Caco-2 (cell line): ENCODE data around the gene SCG5. TPM values are rescaled to one million over a fixed set of nuclear protein-coding genes. Genes with fewer than 3 reads are reported as not detected.

Experiments
- BruUV-seq: library from RNA; stranded (reverse); fragments of 400-500 nt; replicated peaks from 2 replicates; lab custom pipeline; 2021; lab: Mats Ljungman, UMichigan
- CTCF ChIA-PET: fragments of 300-600 bp; sonication (Branson Sonifier 250); formaldehyde crosslinking; loops from one replicate; lab custom pipeline; 2022; ENCODE audit warnings: antibody characterized with exemption; lab: Charles Lee
- POLR2A ChIA-PET: fragments of 300-600 bp; sonication (Branson Sonifier 250); formaldehyde crosslinking; loops from one replicate; lab custom pipeline; 2022; ENCODE audit warnings: antibody characterized with exemption; lab: Charles Lee
- DNase-seq, 2 experiments: peaks; one replicate each; pipeline versions ENCODE4 v3.0.0 to v3.0.0-alpha.2; 2020 to 2022
- H3K27me3 ChIP-seq: replicated peaks from 2 replicates; pipeline ENCODE4 v1.6.0; 2011; ENCODE audit warnings: low read length; ENCODE audit not compliant: control insufficient read depth, insufficient read depth
- H3K36me3 ChIP-seq: 2 replicates; pipeline ENCODE4 v1.5.1; 2011; ENCODE audit warnings: low read length; ENCODE audit not compliant: control insufficient read depth, insufficient read depth
- H3K4me1 ChIP-seq: fragments of 250-450 bp; sonication (Bioruptor Pico); 2 replicates; pipeline ENCODE4 v1.5.1; 2020; ENCODE audit warnings: mild to moderate bottlenecking
- H3K4me3 ChIP-seq: 2 replicates; pipeline ENCODE4 v1.5.1; 2011; ENCODE audit warnings: low read depth, mild to moderate bottlenecking, control low read depth, low read length
- H3K9me3 ChIP-seq: fragments of 250-450 bp; sonication (Bioruptor Pico); 2 replicates; pipeline ENCODE4 v1.5.1; 2020; ENCODE audit warnings: mild to moderate bottlenecking, moderate library complexity
- H3K27ac Mint-ChIP-seq: one replicate; pipeline ENCODE4 v1.8.0; 2022; ENCODE audit warnings: mixed read lengths; ENCODE audit not compliant: unreplicated experiment
- H3K27me3 Mint-ChIP-seq: one replicate; pipeline ENCODE4 v1.8.0; 2022; ENCODE audit warnings: mixed read lengths; ENCODE audit not compliant: insufficient read depth, unreplicated experiment
- H3K36me3 Mint-ChIP-seq: one replicate; pipeline ENCODE4 v1.8.0; 2022; ENCODE audit warnings: mild to moderate bottlenecking, mixed read lengths; ENCODE audit not compliant: insufficient read depth, unreplicated experiment
- H3K4me1 Mint-ChIP-seq: one replicate; pipeline ENCODE4 v1.8.0; 2022; ENCODE audit warnings: low read depth, mixed read lengths; ENCODE audit not compliant: unreplicated experiment
- H3K4me3 Mint-ChIP-seq: one replicate; pipeline ENCODE4 v1.8.0; 2022; ENCODE audit warnings: mild to moderate bottlenecking, moderate library complexity, mixed read lengths; ENCODE audit not compliant: unreplicated experiment
- H3K9me3 Mint-ChIP-seq: one replicate; pipeline ENCODE4 v1.8.0; 2022; ENCODE audit warnings: mixed read lengths; ENCODE audit not compliant: unreplicated experiment
- CTCF ChIP-seq, 2 experiments: fragments of 200-600 bp in 1 of 2; IDR thresholded peaks; 1 replicate in 1 of 2; 2 replicates in 1 of 2; pipeline versions ENCODE4 v1.5.1 to v1.8.0; 2011 to 2022; ENCODE audit warnings: antibody characterized with exemption in 1 of 2, control low read depth in 1 of 2, inconsistent platforms in 1 of 2, low read depth in 1 of 2, low read length in 1 of 2, mild to moderate bottlenecking in 1 of 2, moderate library complexity in 1 of 2; ENCODE audit not compliant: insufficient read depth in 1 of 2, severe bottlenecking in 1 of 2, unreplicated experiment in 1 of 2
- intact Hi-C: fragments of 100-400 bp; cut with micrococcal nuclease; formaldehyde crosslinking; loops from one replicate; pipeline ENCODE4 v1.10.0; 2022; ENCODE audit not compliant: unreplicated experiment
- total RNA-seq: library from RNA; stranded (reverse); gene quantifications from 2 replicates; pipeline ENCODE4 v1.2.3, GENCODE V29; 2022

SCG5 gene
- total RNA-seq, 1 experiment from 2014 or later = 1.5 TPM

GRCh38 chr15:32692286-32692685 is 50.8 kb downstream of the SCG5 start:
- no peak for DNase-seq
- H3K27ac Mint-ChIP-seq = no peak overlapping the region
- intact Hi-C loops = no loop called here
- no TSS peak for BruUV-seq
- no peak for TF ChIP-seq CTCF (IDR thresholded peaks at IDR 0.05; ENCODE audit: insufficient read depth in 1 of 2, low read depth in 1 of 2, low read length in 1 of 2, severe bottlenecking in 1 of 2, unreplicated experiment in 1 of 2)
- no peak overlapping the region for H3K4me3 Mint-ChIP-seq
- Histone ChIP-seq H3K9me3 (no peaks in the 10 kb centered on the region), H3K27me3 (no peaks in the 10 kb centered on the region), H3K36me3 (no peaks in the 10 kb centered on the region), H3K4me3 (no peak overlapping the region), H3K4me1 (no peaks in the 10 kb centered on the region)
- no peaks in the 10 kb centered on the region for H3K27me3 Mint-ChIP-seq
- no peaks in the 10 kb centered on the region for H3K4me1 Mint-ChIP-seq
- ChIA-PET POLR2A (no interaction called here), CTCF (no interaction called here)
- H3K9me3 Mint-ChIP-seq = no peaks in the 10 kb centered on the region
- H3K36me3 Mint-ChIP-seq = no peaks in the 10 kb centered on the region

GRCh38 chr15:32694222-32694983 is 52.9 kb downstream of the SCG5 start:
- no TSS peak for BruUV-seq
- Mint-ChIP-seq H3K27ac (no peak overlapping the region), H3K27me3 (no peaks in the 10 kb centered on the region), H3K9me3 (no peaks in the 10 kb centered on the region), H3K36me3 (no peaks in the 10 kb centered on the region), H3K4me1 (no peaks in the 10 kb centered on the region), H3K4me3 (no peak overlapping the region)
- POLR2A ChIA-PET = no interaction called here
- no peaks in the 10 kb centered on the region for H3K36me3 ChIP-seq
- H3K4me3 ChIP-seq = no peak overlapping the region
- CTCF ChIA-PET = no interaction called here
- intact Hi-C loops = no loop called here
- H3K4me1 ChIP-seq = no peaks in the 10 kb centered on the region
- TF ChIP-seq CTCF (IDR thresholded peaks at IDR 0.05; ENCODE audit: insufficient read depth in 1 of 2, low read depth in 1 of 2, low read length in 1 of 2, severe bottlenecking in 1 of 2, unreplicated experiment in 1 of 2) = no peak
- DNase-seq = no peak
- no peaks in the 10 kb centered on the region for H3K27me3 ChIP-seq
- H3K9me3 ChIP-seq = no peaks in the 10 kb centered on the region

- Histone ChIP-seq H3K36me3 (no peaks in the 10 kb centered on the region), H3K4me1 (peaks cover 11% of the 10 kb centered on the region), H3K9me3 (no peaks in the 10 kb centered on the region), H3K4me3 (no peak overlapping the region), H3K27me3 (no peaks in the 10 kb centered on the region)
- H3K27me3 Mint-ChIP-seq = no peaks in the 10 kb centered on the region
- no TSS peak for BruUV-seq
- intact Hi-C loops = no loop called here
- no peaks in the 10 kb centered on the region for H3K4me1 Mint-ChIP-seq
- H3K4me3 Mint-ChIP-seq = no peak overlapping the region
- no peaks in the 10 kb centered on the region for H3K9me3 Mint-ChIP-seq
- no peak for DNase-seq
- ChIA-PET CTCF (no interaction called here), POLR2A (no interaction called here)
- no peak overlapping the region for H3K27ac Mint-ChIP-seq
- TF ChIP-seq CTCF (IDR thresholded peaks at IDR 0.05; ENCODE audit: insufficient read depth in 1 of 2, low read depth in 1 of 2, low read length in 1 of 2, severe bottlenecking in 1 of 2, unreplicated experiment in 1 of 2) = no peak
- H3K36me3 Mint-ChIP-seq = no peaks in the 10 kb centered on the region
These were observed 57.4 kb downstream of the SCG5 start for GRCh38 chr15:32698773-32699390.
